ENCODE results near the gene PLD4.

- TF ChIP-seq POLR2A (IDR thresholded peaks at IDR 0.05), result no peak
- no peak for TF ChIP-seq CTCF (IDR thresholded peaks at IDR 0.05)
These were observed 26.5 kb upstream of the PLD4 start for GRCh38 chr14:104898195-104898558.
